Measurements from ENCODE around the gene RERE.

RERE gene

DNA sequence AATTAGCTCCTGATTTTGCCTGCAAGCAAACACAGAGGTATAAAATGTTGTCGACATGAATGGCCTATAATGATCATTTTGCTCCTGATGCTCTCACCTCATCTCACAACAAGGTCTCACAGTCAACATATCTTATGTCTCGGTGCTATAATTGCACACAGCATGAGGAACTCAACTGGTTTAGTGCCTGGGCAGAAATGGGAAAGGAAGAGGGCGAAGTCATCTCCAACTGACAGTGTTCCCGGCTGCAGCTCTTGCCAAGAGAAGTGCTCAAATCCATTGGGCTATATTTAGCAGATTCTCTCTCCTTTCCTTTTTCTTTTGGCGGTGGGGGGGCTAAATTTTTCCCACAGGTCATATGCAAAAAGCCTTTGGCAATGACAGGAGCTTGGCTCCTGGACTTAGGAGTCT lies 446.5 kb downstream of the RERE start:
- no peak for DNase-seq

GRCh38 chr1:8370046-8370881 lies 447.2 kb downstream of the RERE start:
- peak; percentile 82 for DNase-seq

DNA sequence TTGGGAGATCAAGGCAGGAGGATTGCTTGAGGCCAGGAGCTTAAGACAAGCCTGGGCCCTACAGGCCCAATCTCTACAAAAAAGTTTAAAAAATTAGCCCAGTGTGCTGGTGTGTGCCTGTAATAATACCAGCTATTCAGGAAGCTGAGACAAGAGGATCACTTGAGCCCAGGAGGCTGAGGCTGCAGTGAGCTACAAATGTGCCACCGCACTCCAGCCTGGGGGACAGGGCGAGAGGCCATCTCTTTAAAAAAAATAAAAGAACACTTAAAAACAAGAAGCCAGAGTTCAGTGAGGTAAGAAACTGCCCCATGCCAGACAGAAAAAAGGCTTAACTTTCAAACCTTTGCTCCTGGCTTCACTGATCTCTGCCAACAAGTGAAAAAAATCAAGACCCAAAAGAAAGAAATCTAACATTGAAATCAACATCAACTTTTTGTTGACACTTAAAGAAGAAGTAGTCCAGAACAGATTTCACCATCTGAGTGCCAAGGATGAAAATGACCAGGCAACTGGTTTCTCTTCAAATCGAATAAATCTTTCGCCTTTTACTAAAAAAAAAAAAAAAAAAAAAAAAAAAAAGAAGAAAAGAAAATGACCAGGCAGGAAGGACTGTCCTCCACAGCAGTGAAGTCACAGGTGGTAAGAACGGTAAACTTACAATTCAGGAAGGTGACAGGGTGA lies 448.3 kb downstream of the RERE start:
- no peak for DNase-seq

- no peak for DNase-seq
Observed at GRCh38 chr1:8367571-8368194, 449.8 kb downstream of the RERE start.

DNA sequence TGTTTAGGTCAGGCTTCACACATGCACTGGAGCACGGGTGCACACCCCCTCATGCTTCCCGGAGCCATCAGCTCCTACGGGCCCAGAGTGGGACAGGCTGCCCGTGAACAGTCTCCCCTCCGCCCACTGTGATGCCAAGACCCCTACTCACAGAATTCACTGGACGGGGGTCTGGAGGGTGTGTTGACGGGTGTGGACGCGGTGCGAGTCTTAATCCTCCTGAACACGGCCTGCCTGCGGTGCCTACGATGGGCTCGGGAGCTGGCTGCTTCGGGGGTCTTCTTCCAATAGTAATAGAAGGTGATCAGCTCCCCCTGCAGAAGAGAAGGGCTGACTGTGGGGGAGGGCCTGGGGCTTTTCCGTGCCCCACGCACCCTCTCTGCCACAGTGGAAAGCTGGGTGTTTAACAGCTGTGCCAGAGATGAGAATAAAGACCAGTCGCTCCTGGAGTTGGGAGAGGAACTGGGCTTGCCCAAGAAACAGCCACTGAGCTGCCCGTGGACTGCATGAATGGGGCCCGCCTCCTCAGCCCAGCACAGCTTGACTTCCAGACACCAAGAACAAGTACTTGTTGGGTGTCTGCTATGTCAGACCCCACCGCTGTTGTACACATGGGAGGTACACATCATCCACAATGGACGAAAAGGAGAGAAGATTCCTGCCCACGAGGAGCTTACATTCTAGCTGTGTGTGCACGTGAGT lies 451.6 kb downstream of the RERE start:
- DNase-seq, result no peak

DNA sequence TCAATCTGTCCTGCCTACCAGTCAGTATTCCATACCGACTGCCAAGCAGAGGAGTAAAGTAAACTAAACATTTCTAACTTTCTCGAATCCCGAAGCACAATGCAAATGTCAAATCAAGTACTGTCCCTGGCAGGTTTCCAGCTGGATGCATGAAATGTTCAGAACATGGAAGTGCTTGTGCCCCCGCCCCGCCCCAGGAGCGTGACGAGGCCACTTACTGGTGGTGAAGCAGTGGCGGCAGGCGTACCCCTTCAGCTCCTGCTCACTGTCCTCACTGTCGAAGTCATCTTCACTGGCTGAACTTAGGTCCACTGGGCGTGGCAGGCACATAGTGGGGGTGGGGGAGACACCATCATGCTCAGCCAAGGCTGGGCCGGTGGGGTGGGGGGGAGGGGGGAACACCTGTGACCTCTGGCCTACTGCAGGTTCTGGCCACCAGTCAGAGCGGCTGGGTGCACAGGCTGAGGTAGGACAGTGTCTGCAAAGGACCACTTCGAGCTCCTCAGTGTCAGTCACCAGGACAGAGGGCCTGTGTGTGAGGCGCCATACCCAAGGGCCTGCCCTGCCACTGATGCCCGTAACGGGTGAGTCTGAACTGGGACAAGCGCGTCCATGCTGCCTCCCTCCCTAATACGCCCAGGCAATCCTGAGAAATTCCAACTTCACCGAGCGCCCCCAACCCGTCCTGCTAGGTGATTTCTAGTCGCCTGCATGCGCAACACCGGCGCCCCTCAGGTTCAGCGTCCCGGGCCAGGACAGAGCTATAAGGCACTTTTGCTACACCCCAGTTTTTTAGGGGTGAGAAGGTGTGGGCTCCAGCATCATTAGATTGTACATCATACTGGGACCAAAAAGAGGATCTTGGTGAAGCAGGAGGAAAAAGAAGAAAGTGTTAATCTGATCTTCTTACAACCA lies 452.7 kb downstream of the RERE start:
- no peak for DNase-seq

- DNase-seq, result no peak
Observed at GRCh38 chr1:8363767-8364301, 453.6 kb downstream of the RERE start.

- peak; percentile 39 for DNase-seq
Observed at GRCh38 chr1:8363186-8363766, 454.2 kb downstream of the RERE start.

GRCh38 chr1:8362701-8363101 lies 454.7 kb downstream of the RERE start:
- no peak for DNase-seq

DNA sequence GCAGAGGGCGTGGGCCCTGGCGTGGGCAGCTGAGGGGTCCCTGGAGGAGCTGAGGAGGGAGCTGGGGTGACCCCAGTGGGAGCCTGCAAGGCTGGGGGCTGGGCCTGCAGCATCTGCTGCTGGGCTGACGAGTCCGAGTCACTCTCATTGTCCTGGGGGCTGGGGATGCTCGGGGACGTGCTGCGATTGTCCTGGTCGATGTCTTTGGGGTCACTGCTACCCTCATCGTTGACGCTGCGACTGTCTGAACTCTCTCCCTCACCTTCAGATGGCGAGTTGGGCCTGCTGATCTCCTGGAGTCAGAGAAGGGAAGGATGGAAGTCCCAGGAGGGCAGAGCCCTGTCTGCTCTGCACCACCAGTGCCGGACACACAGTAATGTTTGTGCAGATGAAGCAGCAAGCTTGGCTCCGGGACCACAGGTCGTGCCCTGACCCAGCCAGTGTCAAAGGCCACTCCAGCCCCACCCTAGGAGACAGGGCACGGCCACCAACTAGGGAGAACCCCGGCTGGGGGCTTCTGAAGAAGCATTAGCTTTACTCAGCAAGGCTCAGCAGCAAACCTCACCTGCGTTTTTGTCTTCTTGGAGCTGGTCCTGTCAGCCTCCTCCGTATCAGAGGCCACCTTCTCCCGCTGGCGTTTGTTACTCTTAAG lies 456.1 kb downstream of the RERE start:
- DNase-seq, result no peak

DNA sequence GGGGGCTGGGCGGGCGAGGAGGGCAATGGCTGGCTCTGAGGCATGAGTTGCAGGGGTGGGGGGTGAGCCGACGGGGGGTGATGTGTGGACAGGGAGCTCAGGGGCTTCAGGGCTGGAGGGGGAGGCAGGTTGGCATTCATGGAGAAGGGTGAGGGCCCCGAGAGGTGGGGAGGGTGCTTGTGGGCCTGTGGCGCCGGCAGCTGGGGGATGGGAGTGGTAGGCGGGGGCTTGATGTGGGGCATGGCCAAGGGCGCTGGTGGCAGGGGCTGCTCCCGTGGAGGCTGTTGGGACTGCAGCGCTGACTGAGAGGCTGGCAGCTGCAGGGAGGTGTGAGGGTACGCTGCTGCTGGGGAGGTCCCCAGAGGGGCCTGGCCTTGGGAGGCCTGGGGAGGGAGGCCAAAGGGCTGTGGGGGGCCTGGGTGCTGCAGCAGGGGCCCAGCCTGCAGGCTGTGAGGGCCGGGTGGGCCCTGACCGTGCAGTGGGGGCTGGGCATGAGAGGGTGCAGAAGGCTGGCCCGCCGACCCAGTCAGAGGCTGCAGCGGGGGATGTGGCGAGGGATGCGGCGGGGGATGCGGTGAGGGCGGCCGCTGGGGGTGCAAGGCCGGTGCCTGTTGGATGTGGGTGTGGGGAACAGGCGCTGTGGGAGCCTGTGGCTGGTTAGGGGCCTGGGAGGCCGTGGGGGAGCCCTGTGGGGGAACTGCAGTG lies 456.8 kb downstream of the RERE start:
- no peak for DNase-seq

DNA sequence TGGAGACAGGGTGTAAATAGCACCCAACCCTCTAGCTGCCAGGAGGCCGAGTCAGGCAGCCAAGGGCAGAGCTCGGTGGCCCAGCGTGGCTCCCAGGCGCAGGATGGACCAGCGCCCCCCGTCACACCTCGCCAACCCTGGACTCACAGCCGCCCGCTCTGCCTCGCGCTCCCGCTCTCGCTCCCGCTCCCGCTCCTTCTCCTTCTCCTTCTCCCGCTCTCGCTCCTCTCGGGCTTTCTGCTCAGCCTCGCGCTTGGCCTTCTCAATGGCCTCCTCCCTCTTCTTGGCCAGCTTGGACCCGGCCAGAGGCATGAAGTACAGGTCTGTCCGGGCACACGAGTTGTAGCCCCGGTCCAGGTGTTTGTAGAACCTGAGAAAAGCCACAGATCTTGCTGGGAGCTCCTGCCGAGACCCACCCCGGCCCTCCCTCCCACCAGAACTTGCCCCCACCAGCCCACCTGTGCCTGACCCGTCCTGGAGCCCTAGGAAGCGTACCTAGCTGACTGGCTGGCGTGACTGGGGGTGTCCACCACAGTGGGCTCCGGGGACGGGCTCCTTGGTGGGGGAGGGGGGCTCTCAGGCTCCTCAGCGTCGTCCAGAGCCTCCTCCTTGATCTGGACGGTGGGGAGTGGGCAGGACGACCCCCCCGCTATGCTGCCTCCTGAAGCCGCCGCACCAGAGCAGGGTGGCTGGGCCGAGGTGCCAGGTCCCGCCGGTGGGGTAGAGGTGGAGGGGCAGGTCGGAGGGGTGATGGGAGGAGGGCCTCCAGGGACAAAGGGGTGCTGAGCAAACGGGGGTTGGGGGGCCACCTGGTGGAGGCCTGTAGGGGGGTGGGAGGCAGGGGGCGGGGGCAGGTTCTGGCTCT lies 457.6 kb downstream of the RERE start:
- DNase-seq, result no peak

GRCh38 chr1:8358897-8359616 lies 458.4 kb downstream of the RERE start:
- DNase-seq, result no peak

GRCh38 chr1:8358241-8358896 lies 459.1 kb downstream of the RERE start:
- DNase-seq, result no peak

DNA sequence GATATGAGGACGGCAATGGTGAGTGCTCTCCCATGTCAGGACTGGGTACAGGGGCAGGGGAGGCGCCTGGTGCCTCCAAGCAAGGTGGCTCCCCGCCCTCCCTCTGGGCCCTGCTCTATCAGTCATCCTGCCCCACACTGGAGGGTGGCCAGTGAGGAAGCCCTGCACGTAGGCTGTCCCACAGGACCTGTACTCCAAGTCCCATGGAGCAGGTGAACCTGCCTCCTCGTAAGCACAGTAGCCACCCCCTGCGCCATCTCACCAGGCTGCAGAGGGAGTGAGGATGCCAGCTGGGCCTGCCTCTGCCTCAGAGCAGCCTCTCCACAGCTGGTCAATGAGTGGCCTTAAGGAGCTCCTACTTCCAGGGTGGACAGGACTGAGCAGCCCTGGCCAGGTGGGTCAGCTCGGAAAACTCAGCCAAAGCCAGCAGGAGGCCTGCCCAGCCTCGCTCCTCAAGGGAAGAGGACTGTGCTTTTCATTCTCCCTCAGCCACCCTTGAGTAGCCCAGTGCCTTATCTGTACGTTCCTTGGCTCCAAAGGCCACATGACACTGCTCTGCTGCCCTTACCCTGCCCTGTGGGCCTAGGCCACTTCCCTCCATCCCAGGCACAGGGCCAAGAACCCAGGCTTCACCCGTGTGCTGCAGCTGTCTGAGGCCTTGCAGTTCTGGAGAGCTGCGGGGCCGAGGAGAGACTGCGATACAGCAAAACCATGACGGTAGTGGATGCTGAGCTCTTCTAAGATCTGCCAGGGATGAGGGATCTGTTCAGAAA lies 459.9 kb downstream of the RERE start:
- no peak for DNase-seq

DNA sequence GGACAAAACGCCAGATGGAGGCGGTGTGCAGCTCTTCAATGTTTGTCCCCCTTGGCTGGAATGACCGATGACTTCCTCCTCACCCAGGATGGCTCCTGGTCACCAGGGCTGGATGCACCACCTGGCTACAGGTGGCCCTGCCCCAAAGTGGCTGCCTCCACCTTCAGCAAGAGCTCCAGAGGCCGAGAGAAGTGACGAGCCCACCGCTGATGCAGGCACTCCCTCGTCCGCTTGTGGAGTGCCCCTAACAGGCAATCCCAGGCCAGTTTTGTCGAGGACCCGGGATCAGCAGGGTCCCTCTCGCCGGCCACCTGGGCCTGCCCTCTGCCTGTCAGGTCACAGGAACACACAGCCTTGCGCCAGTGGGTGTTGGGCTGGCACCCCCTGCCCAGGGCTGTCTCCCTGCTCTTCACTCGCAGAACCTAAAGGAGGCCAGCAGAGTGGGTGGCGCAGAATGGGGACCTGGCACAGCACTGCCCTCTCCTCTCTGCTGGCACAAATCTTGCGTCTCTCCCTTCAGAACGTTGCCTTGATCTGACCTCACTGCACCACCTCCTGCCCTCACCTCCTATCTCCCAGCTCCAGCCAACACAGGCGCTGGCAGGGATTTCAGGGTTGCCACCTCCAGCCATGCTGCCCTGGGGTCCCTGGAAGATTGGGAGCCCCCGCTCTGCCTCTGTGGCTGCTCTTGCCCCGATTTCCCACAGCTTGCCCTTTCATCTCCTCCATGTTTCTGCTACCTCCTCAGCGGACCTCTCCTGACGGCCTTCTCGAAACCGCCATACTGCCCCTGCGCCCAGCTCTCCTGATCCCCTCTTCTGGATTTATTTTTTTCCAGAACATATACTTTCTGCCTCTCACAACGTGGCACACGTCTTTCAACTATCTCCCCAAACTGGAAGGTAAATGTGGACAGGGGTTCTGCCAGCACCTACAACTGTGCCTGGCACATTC lies 460.9 kb downstream of the RERE start:
- DNase-seq, result no peak

Measured in eye (tissue), 1 donor.